Measurements from ENCODE around the gene DSC2. TPM values are rescaled to one million over a fixed set of nuclear protein-coding genes. Genes with fewer than 3 reads are reported as not detected.

Gene DSC2
- total and polyA plus RNA-seq, 2 donors: 11.1 to 16.3 TPM

- no peaks in the 10 kb centered on the region for H3K36me3 ChIP-seq (ENCODE audit: control insufficient read depth in 2 of 2, insufficient read depth in 2 of 2, low read length in 1 of 2)
- H3K4me1 ChIP-seq (ENCODE audit: control insufficient read depth in 2 of 2, insufficient read depth in 2 of 2, low read length in 2 of 2): no peaks in the 10 kb centered on the region
- no peak overlapping the region for H3K4me3 ChIP-seq (ENCODE audit: low read length in 2 of 2)
- no peaks in the 10 kb centered on the region for H3K9me3 ChIP-seq (ENCODE audit: control insufficient read depth in 2 of 2, insufficient read depth in 1 of 2, low read length in 1 of 2)
- DNase-seq (ENCODE audit: low read depth in 6 of 9, low spot score in 9 of 9): no peak
- 13% methylated on average over 1 of the region's 1 CpG for WGBS
- no peaks in the 10 kb centered on the region for H3K27me3 ChIP-seq (ENCODE audit: control insufficient read depth in 2 of 2, insufficient read depth in 1 of 2, low read length in 1 of 2)
- H3K27ac ChIP-seq (ENCODE audit: low read depth in 1 of 2, low read length in 1 of 2): no peak overlapping the region
Observed at GRCh38 chr18:31077878-31078277, 24.3 kb downstream of the DSC2 start.

GRCh38 chr18:31072175-31072574 is 30.0 kb downstream of the DSC2 start:
- Histone ChIP-seq H3K27me3 (ENCODE audit: control insufficient read depth in 2 of 2, insufficient read depth in 1 of 2, low read length in 1 of 2) (no peaks in the 10 kb centered on the region), H3K4me1 (ENCODE audit: control insufficient read depth in 2 of 2, insufficient read depth in 2 of 2, low read length in 2 of 2) (no peaks in the 10 kb centered on the region), H3K9me3 (ENCODE audit: control insufficient read depth in 2 of 2, insufficient read depth in 1 of 2, low read length in 1 of 2) (no peaks in the 10 kb centered on the region), H3K27ac (ENCODE audit: low read depth in 1 of 2, low read length in 1 of 2) (no peak overlapping the region), H3K36me3 (ENCODE audit: control insufficient read depth in 2 of 2, insufficient read depth in 2 of 2, low read length in 1 of 2) (no peaks in the 10 kb centered on the region), H3K4me3 (ENCODE audit: low read length in 2 of 2) (no peak overlapping the region)
- WGBS: 92% methylated on average over 4 of the region's 4 CpGs
- DNase-seq (ENCODE audit: low read depth in 6 of 9, low spot score in 9 of 9): no peak

- no peak for DNase-seq (ENCODE audit: low read depth in 6 of 9, low spot score in 9 of 9)
- H3K4me1 ChIP-seq (ENCODE audit: control insufficient read depth in 2 of 2, insufficient read depth in 2 of 2, low read length in 2 of 2): no peaks in the 10 kb centered on the region
- no peaks in the 10 kb centered on the region for H3K9me3 ChIP-seq (ENCODE audit: control insufficient read depth in 2 of 2, insufficient read depth in 1 of 2, low read length in 1 of 2)
- H3K27me3 ChIP-seq (ENCODE audit: control insufficient read depth in 2 of 2, insufficient read depth in 1 of 2, low read length in 1 of 2): no peaks in the 10 kb centered on the region
- H3K36me3 ChIP-seq (ENCODE audit: control insufficient read depth in 2 of 2, insufficient read depth in 2 of 2, low read length in 1 of 2): no peaks in the 10 kb centered on the region
- no peak overlapping the region for H3K27ac ChIP-seq (ENCODE audit: low read depth in 1 of 2, low read length in 1 of 2)
- H3K4me3 ChIP-seq (ENCODE audit: low read length in 2 of 2): no peak overlapping the region
- 83% methylated on average over 3 of the region's 3 CpGs for WGBS
Observed at GRCh38 chr18:31070206-31070605, 32.0 kb downstream of the DSC2 start.

- H3K4me1 ChIP-seq (ENCODE audit: control insufficient read depth in 2 of 2, insufficient read depth in 2 of 2, low read length in 2 of 2): no peaks in the 10 kb centered on the region
- no peaks in the 10 kb centered on the region for H3K9me3 ChIP-seq (ENCODE audit: control insufficient read depth in 2 of 2, insufficient read depth in 1 of 2, low read length in 1 of 2)
- H3K4me3 ChIP-seq (ENCODE audit: low read length in 2 of 2): no peak overlapping the region
- DNase-seq (ENCODE audit: low read depth in 6 of 9, low spot score in 9 of 9): no peak
- H3K27me3 ChIP-seq (ENCODE audit: control insufficient read depth in 2 of 2, insufficient read depth in 1 of 2, low read length in 1 of 2): no peaks in the 10 kb centered on the region
- no peaks in the 10 kb centered on the region for H3K36me3 ChIP-seq (ENCODE audit: control insufficient read depth in 2 of 2, insufficient read depth in 2 of 2, low read length in 1 of 2)
- H3K27ac ChIP-seq (ENCODE audit: low read depth in 1 of 2, low read length in 1 of 2): no peak overlapping the region
- 93% methylated on average over 1 of the region's 1 CpG for WGBS
Observed at GRCh38 chr18:31066266-31066665, 36.0 kb downstream of the DSC2 start.

GRCh38 chr18:31065036-31065773 is 37.0 kb downstream of the DSC2 start:
- 91% methylated on average over 6 of the region's 6 CpGs for WGBS
- H3K9me3 ChIP-seq (ENCODE audit: control insufficient read depth in 2 of 2, insufficient read depth in 1 of 2, low read length in 1 of 2): no peaks in the 10 kb centered on the region
- no peaks in the 10 kb centered on the region for H3K4me1 ChIP-seq (ENCODE audit: control insufficient read depth in 2 of 2, insufficient read depth in 2 of 2, low read length in 2 of 2)
- no peak for DNase-seq (ENCODE audit: low read depth in 6 of 9, low spot score in 9 of 9)
- no peaks in the 10 kb centered on the region for H3K27me3 ChIP-seq (ENCODE audit: control insufficient read depth in 2 of 2, insufficient read depth in 1 of 2, low read length in 1 of 2)
- no peak overlapping the region for H3K4me3 ChIP-seq (ENCODE audit: low read length in 2 of 2)
- H3K27ac ChIP-seq (ENCODE audit: low read depth in 1 of 2, low read length in 1 of 2): no peak overlapping the region
- no peaks in the 10 kb centered on the region for H3K36me3 ChIP-seq (ENCODE audit: control insufficient read depth in 2 of 2, insufficient read depth in 2 of 2, low read length in 1 of 2)

- no peak overlapping the region for H3K27ac ChIP-seq (ENCODE audit: low read depth in 1 of 2, low read length in 1 of 2)
- no peak overlapping the region for H3K4me3 ChIP-seq (ENCODE audit: low read length in 2 of 2)
- H3K27me3 ChIP-seq (ENCODE audit: control insufficient read depth in 2 of 2, insufficient read depth in 1 of 2, low read length in 1 of 2): no peaks in the 10 kb centered on the region
- H3K36me3 ChIP-seq (ENCODE audit: control insufficient read depth in 2 of 2, insufficient read depth in 2 of 2, low read length in 1 of 2): no peaks in the 10 kb centered on the region
- WGBS: 88% methylated on average over 1 of the region's 1 CpG
- no peaks in the 10 kb centered on the region for H3K4me1 ChIP-seq (ENCODE audit: control insufficient read depth in 2 of 2, insufficient read depth in 2 of 2, low read length in 2 of 2)
- H3K9me3 ChIP-seq (ENCODE audit: control insufficient read depth in 2 of 2, insufficient read depth in 1 of 2, low read length in 1 of 2): no peaks in the 10 kb centered on the region
- DNase-seq (ENCODE audit: low read depth in 6 of 9, low spot score in 9 of 9): no peak
Observed at GRCh38 chr18:31064130-31064529, 38.1 kb downstream of the DSC2 start.

- DNase-seq (ENCODE audit: low read depth in 6 of 9, low spot score in 9 of 9): no peak
- Histone ChIP-seq H3K4me3 (ENCODE audit: low read length in 2 of 2) (no peak overlapping the region), H3K9me3 (ENCODE audit: control insufficient read depth in 2 of 2, insufficient read depth in 1 of 2, low read length in 1 of 2) (no peaks in the 10 kb centered on the region), H3K27ac (ENCODE audit: low read depth in 1 of 2, low read length in 1 of 2) (no peak overlapping the region), H3K36me3 (ENCODE audit: control insufficient read depth in 2 of 2, insufficient read depth in 2 of 2, low read length in 1 of 2) (no peaks in the 10 kb centered on the region), H3K27me3 (ENCODE audit: control insufficient read depth in 2 of 2, insufficient read depth in 1 of 2, low read length in 1 of 2) (no peaks in the 10 kb centered on the region), H3K4me1 (ENCODE audit: control insufficient read depth in 2 of 2, insufficient read depth in 2 of 2, low read length in 2 of 2) (no peaks in the 10 kb centered on the region)
- 8% methylated on average over 4 of the region's 4 CpGs for WGBS
Observed at GRCh38 chr18:31061945-31062344, 40.3 kb downstream of the DSC2 start.

GRCh38 chr18:31058897-31059296 is 43.3 kb downstream of the DSC2 start:
- H3K9me3 ChIP-seq (ENCODE audit: control insufficient read depth in 2 of 2, insufficient read depth in 1 of 2, low read length in 1 of 2): no peaks in the 10 kb centered on the region
- no peaks in the 10 kb centered on the region for H3K36me3 ChIP-seq (ENCODE audit: control insufficient read depth in 2 of 2, insufficient read depth in 2 of 2, low read length in 1 of 2)
- H3K27ac ChIP-seq (ENCODE audit: low read depth in 1 of 2, low read length in 1 of 2): no peak overlapping the region
- DNase-seq (ENCODE audit: low read depth in 6 of 9, low spot score in 9 of 9): no peak
- no peaks in the 10 kb centered on the region for H3K4me1 ChIP-seq (ENCODE audit: control insufficient read depth in 2 of 2, insufficient read depth in 2 of 2, low read length in 2 of 2)
- H3K27me3 ChIP-seq (ENCODE audit: control insufficient read depth in 2 of 2, insufficient read depth in 1 of 2, low read length in 1 of 2): no peaks in the 10 kb centered on the region
- no peak overlapping the region for H3K4me3 ChIP-seq (ENCODE audit: low read length in 2 of 2)
- 96% methylated on average over 3 of the region's 3 CpGs for WGBS

- Histone ChIP-seq H3K4me3 (ENCODE audit: low read length in 2 of 2) (no peak overlapping the region), H3K27me3 (ENCODE audit: control insufficient read depth in 2 of 2, insufficient read depth in 1 of 2, low read length in 1 of 2) (no peaks in the 10 kb centered on the region), H3K4me1 (ENCODE audit: control insufficient read depth in 2 of 2, insufficient read depth in 2 of 2, low read length in 2 of 2) (no peaks in the 10 kb centered on the region), H3K36me3 (ENCODE audit: control insufficient read depth in 2 of 2, insufficient read depth in 2 of 2, low read length in 1 of 2) (no peaks in the 10 kb centered on the region), H3K9me3 (ENCODE audit: control insufficient read depth in 2 of 2, insufficient read depth in 1 of 2, low read length in 1 of 2) (no peaks in the 10 kb centered on the region), H3K27ac (ENCODE audit: low read depth in 1 of 2, low read length in 1 of 2) (no peak overlapping the region)
- WGBS: 95% methylated on average over 4 of the region's 4 CpGs
- DNase-seq (ENCODE audit: low read depth in 6 of 9, low spot score in 9 of 9): no peak
Observed at GRCh38 chr18:31057917-31058316, 44.3 kb downstream of the DSC2 start.
